IMR-90 (cell line): ENCODE measurements around the gene NLRP10. TPM values are rescaled to one million over a fixed set of nuclear protein-coding genes. Genes with fewer than 3 reads are reported as not detected.

Source experiments
- microRNA-seq, 2 experiments: library from miRNA; stranded (forward) in 1 of 2; unstranded in 1 of 2; fragments of 10-50 nt in 1 of 2; fragments of <30 nt in 1 of 2; gene quantifications in 1 of 2; microRNA quantifications in 1 of 2; one replicate each; pipeline versions ENCODE3 to v1.1.0; 2013 to 2020; ENCODE audit not compliant: insufficient read depth in 1 of 2, insufficient read length in 1 of 2, unreplicated experiment in 1 of 2
- polyA plus RNA-seq, 3 experiments: library from polyadenylated mRNA; depleted of rRNA; stranded (reverse); fragments of >200 nt; gene quantifications; 2 replicates each; pipeline ENCODE4 v1.2.3, GENCODE V29; 2012; ENCODE audit warnings: low replicate concordance in 1 of 3
- small RNA-seq, 5 experiments: library from RNA; depleted of rRNA; stranded (forward); fragments of <200 nt; gene quantifications; one replicate each; pipeline ENCODE3, GENCODE V24; 2012
- total RNA-seq: library from RNA; depleted of rRNA; stranded (reverse); fragments of >200 nt; gene quantifications from 2 replicates; pipeline ENCODE4 v1.2.3, GENCODE V29; 2012; rRNA removed

NLRP10 gene
- total and polyA plus RNA-seq, 2 of the 4 experiments (the other 2 are of a cell fraction), result 6.5 to 36.7 TPM

Small RNA genes lying within 50 kb of the gene (microRNA-seq; reads per million reads assigned to microRNA genes)
- not detected for gene COX6CP5 (ENCODE audit: insufficient read depth, insufficient read length)

Small RNA genes lying within 50 kb of the gene (small RNA-seq; reads per million reads assigned to genes)
- 0 reads per million in 5 experiments for gene COX6CP5

Other genes with a start within 250 kb of the NLRP10 start
- gene OR5P2, start 168.5 kb downstream of the NLRP10 start, total RNA-seq, result 0.28 TPM in 1 of 2 replicates, not detected in the other
- not detected in 2 replicates for gene OR5P2, start 168.5 kb downstream of the NLRP10 start, polyA plus RNA-seq (2012; rRNA removed)
- gene OR5P3, start 134.6 kb downstream of the NLRP10 start, total RNA-seq, result not detected in 2 replicates
- gene OR5P3, start 134.6 kb downstream of the NLRP10 start, polyA plus RNA-seq (2012; rRNA removed), result 0.09 TPM in 1 of 2 replicates, not detected in the other
- not detected in 2 replicates for gene OR10A6, start 34.2 kb downstream of the NLRP10 start, total RNA-seq
- 0.14 and 0.19 TPM in 2 replicates for gene OR10A6, start 34.2 kb downstream of the NLRP10 start, polyA plus RNA-seq (2012; rRNA removed)
- under 0.01 TPM in 1 of 2 replicates, not detected in the other for gene OR10A3, start 23.7 kb downstream of the NLRP10 start, total RNA-seq
- gene OR10A3, start 23.7 kb downstream of the NLRP10 start, polyA plus RNA-seq (2012; rRNA removed), result 0.03 and 0.13 TPM in 2 replicates
- 279 and 308 TPM in 2 replicates for gene EIF3F, start 21.9 kb upstream of the NLRP10 start, total RNA-seq
- 271 and 306 TPM in 2 replicates for gene EIF3F, start 21.9 kb upstream of the NLRP10 start, polyA plus RNA-seq (2012; rRNA removed)
- gene TUB, start 115.8 kb upstream of the NLRP10 start, total RNA-seq, result 10.8 and 12.9 TPM in 2 replicates
- gene TUB, start 115.8 kb upstream of the NLRP10 start, polyA plus RNA-seq (2012; rRNA removed), result 11.5 and 11.8 TPM in 2 replicates
- not detected in 2 replicates for gene RIC3, start 203.6 kb upstream of the NLRP10 start, total RNA-seq
- gene RIC3, start 203.6 kb upstream of the NLRP10 start, polyA plus RNA-seq (2012; rRNA removed), result not detected in 2 replicates